Upper lobe of left lung (tissue), 4 donors: Measurements from ENCODE around the gene MMP14.

Experiments used
- CTCF ChIP-seq, 6 experiments: fragments of 450-650 bp in 4 of 6; fragments of 200-600 bp in 2 of 6; sonication (generic) in 2 of 6; IDR thresholded peaks; one replicate each; pipeline ENCODE4 v1.5.1; 2016 to 2019; ENCODE audit warnings: antibody characterized with exemption in 6 of 6
- POLR2A ChIP-seq, 4 donors: fragments of 450-650 bp; IDR thresholded peaks; one replicate each; pipeline ENCODE4 v1.5.1; 2016 to 2017; ENCODE audit warnings: antibody characterized with exemption in 4 of 4, mild to moderate bottlenecking in 2 of 4
- POLR2AphosphoS5 ChIP-seq, 2 donors: sonication (generic); formaldehyde crosslinking; IDR thresholded peaks; one replicate each; pipeline ENCODE4 v1.5.1; 2017; ENCODE audit warnings: antibody characterized with exemption in 2 of 2

- TF ChIP-seq CTCF (IDR thresholded peaks at IDR 0.05) (no peak), POLR2AphosphoS5 (IDR thresholded peaks at IDR 0.05) (no peak), POLR2A (IDR thresholded peaks at IDR 0.05) (no peak)
These were observed 60.0 kb downstream of the MMP14 start for GRCh38 chr14:22896356-22896755.
